Suprapubic skin (tissue), 4 donors: Measurements from ENCODE around the gene CHRNB2. TPM values are rescaled to one million over a fixed set of nuclear protein-coding genes. Genes with fewer than 3 reads are reported as not detected.

Experiments used
- DNase-seq, 2 donors: peaks; one replicate each; pipeline ENCODE4 v3.0.0-alpha.2; 2019; ENCODE audit warnings: low spot score in 2 of 2
- H3K27ac ChIP-seq: fragments of 200-600 bp; sonication (generic); one replicate; pipeline ENCODE4 v1.5.1; 2019
- H3K27me3 ChIP-seq: fragments of 200-600 bp; sonication (generic); one replicate; pipeline ENCODE4 v1.5.1; 2019
- H3K36me3 ChIP-seq: fragments of 200-600 bp; sonication (generic); one replicate; pipeline ENCODE4 v1.5.1; 2019
- H3K4me1 ChIP-seq: fragments of 200-600 bp; sonication (generic); one replicate; pipeline ENCODE4 v1.5.1; 2019
- H3K4me3 ChIP-seq: fragments of 200-600 bp; sonication (generic); one replicate; pipeline ENCODE4 v1.5.1; 2019; ENCODE audit warnings: mild to moderate bottlenecking
- H3K9me3 ChIP-seq: fragments of 200-600 bp; sonication (generic); one replicate; pipeline ENCODE4 v1.5.1; 2019
- CTCF ChIP-seq, 2 donors: fragments of 200-600 bp in 1 of 2; fragments of 450-650 bp in 1 of 2; sonication (generic) in 1 of 2; IDR thresholded peaks; one replicate each; pipeline ENCODE4 v1.5.1; 2016 to 2019; ENCODE audit warnings: antibody characterized with exemption in 2 of 2, mild to moderate bottlenecking in 1 of 2, moderate library complexity in 1 of 2
- EP300 ChIP-seq: sonication (generic); formaldehyde crosslinking; IDR thresholded peaks from one replicate; pipeline ENCODE4 v1.6.1; 2017; ENCODE audit warnings: antibody characterized with exemption
- POLR2A ChIP-seq, 2 donors: fragments of 450-650 bp; IDR thresholded peaks; one replicate each; pipeline ENCODE4 v1.6.1; 2017; ENCODE audit warnings: antibody characterized with exemption in 2 of 2, mild to moderate bottlenecking in 2 of 2, moderate library complexity in 2 of 2
- POLR2AphosphoS5 ChIP-seq, 3 donors: sonication (generic); formaldehyde crosslinking; IDR thresholded peaks; one replicate each; pipeline ENCODE4 v1.6.1; 2017; ENCODE audit warnings: antibody characterized with exemption in 3 of 3
- WGBS: methylation state at CpG from one replicate; pipeline ENCODE4 v1.1.5; 2018; 5-methylcytosine and 5-hydroxymethylcytosine counted together
- total RNA-seq, 4 donors: library from RNA; depleted of rRNA; stranded (reverse); fragments of >200 nt; gene quantifications; one replicate each; pipeline ENCODE4 v1.1.0, GENCODE V29; 2016

The CHRNB2 gene
- total RNA-seq, 4 donors from 2014 or later, result 0.26 to 0.83 (median 0.33) TPM

- Histone ChIP-seq H3K27me3 (peaks cover 16% of the 10 kb centered on the region), H3K9me3 (no peaks in the 10 kb centered on the region), H3K36me3 (no peaks in the 10 kb centered on the region), H3K4me1 (peaks cover 9% of the 10 kb centered on the region), H3K4me3 (peak overlapping the region; percentile 41), H3K27ac (no peak overlapping the region)
- TF ChIP-seq POLR2AphosphoS5 (IDR thresholded peaks at IDR 0.05), result no peak
- TF ChIP-seq EP300, result no peak
- no peak for TF ChIP-seq CTCF (IDR thresholded peaks at IDR 0.05)
- TF ChIP-seq POLR2A (IDR thresholded peaks at IDR 0.05), result no peak
- DNase-seq, result no peak
- 37% methylated on average over 17 of the region's 17 CpGs for WGBS
Measured at GRCh38 chr1:154568157-154568815, 708 bp downstream of the CHRNB2 start.

GRCh38 chr1:154571244-154571963 is 3.8 kb downstream of the CHRNB2 start:
- H3K27me3 ChIP-seq, result peaks cover 16% of the 10 kb centered on the region
- H3K4me1 ChIP-seq, result peaks cover 9% of the 10 kb centered on the region
- H3K9me3 ChIP-seq, result no peaks in the 10 kb centered on the region
- H3K36me3 ChIP-seq, result peaks cover 3% of the 10 kb centered on the region
- no peak for TF ChIP-seq POLR2A (IDR thresholded peaks at IDR 0.05)
- no peak for TF ChIP-seq CTCF (IDR thresholded peaks at IDR 0.05)
- TF ChIP-seq POLR2AphosphoS5 (IDR thresholded peaks at IDR 0.05), result no peak
- TF ChIP-seq EP300, result no peak
- no peak for DNase-seq
- H3K27ac ChIP-seq, result no peak overlapping the region
- 96% methylated on average over 43 of the region's 59 CpGs for WGBS
- H3K4me3 ChIP-seq, result no peak overlapping the region

- Histone ChIP-seq H3K9me3 (no peaks in the 10 kb centered on the region), H3K4me1 (peaks cover 9% of the 10 kb centered on the region), H3K36me3 (peaks cover 4% of the 10 kb centered on the region), H3K27me3 (peaks cover 16% of the 10 kb centered on the region), H3K4me3 (no peak overlapping the region), H3K27ac (no peak overlapping the region)
- no peak for DNase-seq
- TF ChIP-seq POLR2A (IDR thresholded peaks at IDR 0.05) (no peak), POLR2AphosphoS5 (IDR thresholded peaks at IDR 0.05) (no peak), EP300 (no peak), CTCF (IDR thresholded peaks at IDR 0.05) (no peak)
- 99% methylated on average over 18 of the region's 29 CpGs for WGBS
Measured at GRCh38 chr1:154571964-154572288, 4.3 kb downstream of the CHRNB2 start.

GRCh38 chr1:154572468-154573167 is 5.0 kb downstream of the CHRNB2 start:
- H3K27me3 ChIP-seq, result peaks cover 10% of the 10 kb centered on the region
- H3K9me3 ChIP-seq, result no peaks in the 10 kb centered on the region
- peaks cover 4% of the 10 kb centered on the region for H3K36me3 ChIP-seq
- peaks cover 8% of the 10 kb centered on the region for H3K4me1 ChIP-seq
- DNase-seq, result no peak
- no peak overlapping the region for H3K4me3 ChIP-seq
- TF ChIP-seq POLR2AphosphoS5 (IDR thresholded peaks at IDR 0.05) (no peak), POLR2A (IDR thresholded peaks at IDR 0.05) (no peak), CTCF (IDR thresholded peaks at IDR 0.05) (no peak), EP300 (no peak)
- no peak overlapping the region for H3K27ac ChIP-seq
- 71% methylated on average over 6 of the region's 10 CpGs for WGBS

- no peaks in the 10 kb centered on the region for H3K9me3 ChIP-seq
- peaks cover 9% of the 10 kb centered on the region for H3K36me3 ChIP-seq
- TF ChIP-seq POLR2AphosphoS5 (IDR thresholded peaks at IDR 0.05) (no peak), POLR2A (IDR thresholded peaks at IDR 0.05) (no peak), CTCF (IDR thresholded peaks at IDR 0.05) (no peak), EP300 (no peak)
- no peak overlapping the region for H3K27ac ChIP-seq
- peaks cover 8% of the 10 kb centered on the region for H3K4me1 ChIP-seq
- H3K4me3 ChIP-seq, result no peak overlapping the region
- DNase-seq, result no peak
- WGBS, result 82% methylated on average over 3 of the region's 3 CpGs
- H3K27me3 ChIP-seq, result peaks cover 6% of the 10 kb centered on the region
Measured at GRCh38 chr1:154573168-154573510, 5.6 kb downstream of the CHRNB2 start.
